PC-9 (cell line): ENCODE results near the gene HSPA1B. TPM values are rescaled to one million over a fixed set of nuclear protein-coding genes. Genes with fewer than 3 reads are reported as not detected.

ENCODE experiments used
- BruUV-seq: library from RNA; stranded (reverse); fragments of 400-500 nt; replicated peaks from 2 replicates; lab custom pipeline; 2021; lab: Mats Ljungman, UMichigan
- CTCF ChIA-PET: fragments of 300-600 bp; sonication (Branson Sonifier 250); formaldehyde crosslinking; loops from one replicate; lab custom pipeline; 2022; ENCODE audit warnings: antibody characterized with exemption; lab: Charles Lee
- POLR2A ChIA-PET: fragments of 300-600 bp; sonication (Branson Sonifier 250); formaldehyde crosslinking; loops from one replicate; lab custom pipeline; 2022; ENCODE audit warnings: antibody characterized with exemption; ENCODE audit not compliant: unreplicated experiment; lab: Charles Lee
- DNase-seq, 2 experiments: peaks; one replicate each; pipeline versions ENCODE4 v3.0.0 to v3.0.0-alpha.2; 2015 to 2022; ENCODE audit warnings: mixed read lengths in 1 of 2
- H2AFZ ChIP-seq: fragments of 200-600 bp; sonication (generic); 2 replicates; pipeline ENCODE4 v1.8.1; 2017; ENCODE audit warnings: antibody characterized with exemption
- H3F3A ChIP-seq: fragments of 200-600 bp; sonication (generic); 2 replicates; pipeline ENCODE4 v1.8.1; 2017; ENCODE audit warnings: antibody characterized with exemption, mild to moderate bottlenecking, low read depth; ENCODE audit not compliant: insufficient read depth
- H3K27ac ChIP-seq: fragments of 200-600 bp; sonication (generic); 2 replicates; pipeline ENCODE4 v1.6.1; 2016; ENCODE audit warnings: mixed run types
- H3K27me3 ChIP-seq: fragments of 200-600 bp; sonication (generic); 2 replicates; pipeline ENCODE4 v1.6.1; 2016; ENCODE audit warnings: low read depth, mixed run types; ENCODE audit not compliant: insufficient read depth
- H3K36me3 ChIP-seq: fragments of 200-600 bp; sonication (generic); 2 replicates; pipeline ENCODE4 v1.6.1; 2016; ENCODE audit warnings: low read depth, mixed run types
- H3K4me1 ChIP-seq: fragments of 200-600 bp; sonication (generic); replicated peaks from 2 replicates; pipeline ENCODE4 v1.6.1; 2016; ENCODE audit warnings: mixed run types; ENCODE audit not compliant: insufficient read depth
- H3K4me2 ChIP-seq: fragments of 200-600 bp; sonication (generic); 2 replicates; pipeline ENCODE4 v1.6.1; 2017; ENCODE audit warnings: mixed run types
- H3K4me3 ChIP-seq: fragments of 200-600 bp; sonication (generic); 2 replicates; pipeline ENCODE4 v1.6.1; 2016; ENCODE audit warnings: mixed run types
- H3K79me2 ChIP-seq: fragments of 200-600 bp; sonication (generic); 2 replicates; pipeline ENCODE4 v1.6.1; 2017; ENCODE audit warnings: low read depth, mixed run types
- H3K9me2 ChIP-seq: fragments of 200-600 bp; sonication (generic); 2 replicates; pipeline ENCODE4 v1.8.1; 2017; ENCODE audit warnings: mild to moderate bottlenecking; ENCODE audit not compliant: insufficient read depth
- H3K9me3 ChIP-seq: fragments of 200-600 bp; sonication (generic); 2 replicates; pipeline ENCODE4 v1.8.1; 2016; ENCODE audit warnings: low read depth; ENCODE audit not compliant: insufficient read depth
- H4K20me1 ChIP-seq: fragments of 200-600 bp; sonication (generic); 2 replicates; pipeline ENCODE4 v1.8.1; 2017; ENCODE audit not compliant: insufficient read depth
- EZH2 ChIP-seq: fragments of 200-600 bp; sonication (generic); IDR thresholded peaks from 2 replicates; pipeline ENCODE4 v1.8.0; 2017; ENCODE audit warnings: antibody characterized with exemption, low read depth
- intact Hi-C: fragments of 100-400 bp; cut with micrococcal nuclease; formaldehyde crosslinking; loops from one replicate; pipeline ENCODE4 v1.10.0; 2022; ENCODE audit not compliant: unreplicated experiment
- total RNA-seq: library from RNA; stranded (reverse); gene quantifications from 2 replicates; pipeline ENCODE4 v1.2.3, GENCODE V29; 2021
- TF ChIP-seq, protein P1 (sequence below): fragments of 200-600 bp; sonication (generic); conservative IDR thresholded peaks from 2 replicates; pipeline ENCODE4 v1.6.1; 2017; ENCODE audit warnings: mixed run types, antibody characterized with exemption, mild to moderate bottlenecking, moderate library complexity

Gene HSPA1B
- total RNA-seq, 1 experiment from 2014 or later: 334 TPM

GRCh38 chr6:31861150-31861549 is 33.6 kb downstream of the HSPA1B start:
- no peak overlapping the region for H3K27ac ChIP-seq
- no peaks in the 10 kb centered on the region for H4K20me1 ChIP-seq
- no peaks in the 10 kb centered on the region for H3K36me3 ChIP-seq
- H3K4me3 ChIP-seq: no peak overlapping the region
- H3K27me3 ChIP-seq: no peaks in the 10 kb centered on the region
- H3F3A ChIP-seq: peaks cover 22% of the 10 kb centered on the region
- ChIA-PET POLR2A (no interaction called here), CTCF (no interaction called here)
- no peaks in the 10 kb centered on the region for H3K79me2 ChIP-seq
- H3K9me2 ChIP-seq: no peaks in the 10 kb centered on the region
- intact Hi-C loops: no loop called here
- H3K9me3 ChIP-seq: no peaks in the 10 kb centered on the region
- BruUV-seq: no TSS peak
- peaks cover 23% of the 10 kb centered on the region for H3K4me1 ChIP-seq
- TF ChIP-seq, protein P1, sequence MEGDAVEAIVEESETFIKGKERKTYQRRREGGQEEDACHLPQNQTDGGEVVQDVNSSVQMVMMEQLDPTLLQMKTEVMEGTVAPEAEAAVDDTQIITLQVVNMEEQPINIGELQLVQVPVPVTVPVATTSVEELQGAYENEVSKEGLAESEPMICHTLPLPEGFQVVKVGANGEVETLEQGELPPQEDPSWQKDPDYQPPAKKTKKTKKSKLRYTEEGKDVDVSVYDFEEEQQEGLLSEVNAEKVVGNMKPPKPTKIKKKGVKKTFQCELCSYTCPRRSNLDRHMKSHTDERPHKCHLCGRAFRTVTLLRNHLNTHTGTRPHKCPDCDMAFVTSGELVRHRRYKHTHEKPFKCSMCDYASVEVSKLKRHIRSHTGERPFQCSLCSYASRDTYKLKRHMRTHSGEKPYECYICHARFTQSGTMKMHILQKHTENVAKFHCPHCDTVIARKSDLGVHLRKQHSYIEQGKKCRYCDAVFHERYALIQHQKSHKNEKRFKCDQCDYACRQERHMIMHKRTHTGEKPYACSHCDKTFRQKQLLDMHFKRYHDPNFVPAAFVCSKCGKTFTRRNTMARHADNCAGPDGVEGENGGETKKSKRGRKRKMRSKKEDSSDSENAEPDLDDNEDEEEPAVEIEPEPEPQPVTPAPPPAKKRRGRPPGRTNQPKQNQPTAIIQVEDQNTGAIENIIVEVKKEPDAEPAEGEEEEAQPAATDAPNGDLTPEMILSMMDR: no peak
- TF ChIP-seq EZH2: no peak
- no peak overlapping the region for H3K4me2 ChIP-seq
- no peak overlapping the region for H2AFZ ChIP-seq
- no peak for DNase-seq

- BruUV-seq: TSS peak; percentile 50
- H3K4me1 ChIP-seq: peaks cover 23% of the 10 kb centered on the region
- no peaks in the 10 kb centered on the region for H3K36me3 ChIP-seq
- intact Hi-C loops: loop anchor here (1.0 to 2.0 kb wide), 2 partner anchors 27 to 69 kb away; no protein-coding TSS in a partner anchor
- H3F3A ChIP-seq: peaks cover 22% of the 10 kb centered on the region
- H3K79me2 ChIP-seq: no peaks in the 10 kb centered on the region
- no peak for DNase-seq
- ChIA-PET CTCF (no interaction called here), POLR2A (interaction anchor here (0.6 to 1.1 kb wide), 2 partner anchors 10 to 47 kb away, joined by 5 to 6 read pairs; partner anchors contain the start of genes HSPA1A and HSPA1L)
- H2AFZ ChIP-seq: peak overlapping the region; percentile 78
- H3K4me3 ChIP-seq: peak overlapping the region; percentile 65
- no peaks in the 10 kb centered on the region for H3K9me3 ChIP-seq
- H3K27ac ChIP-seq: no peak overlapping the region
- peak overlapping the region; percentile 96 for H3K4me2 ChIP-seq
- H3K9me2 ChIP-seq: no peaks in the 10 kb centered on the region
- H3K27me3 ChIP-seq: no peaks in the 10 kb centered on the region
- no peaks in the 10 kb centered on the region for H4K20me1 ChIP-seq
- TF ChIP-seq, protein P1: no peak
- TF ChIP-seq EZH2: no peak
Measured at GRCh38 chr6:31861919-31862343, 34.4 kb downstream of the HSPA1B start.

DNA sequence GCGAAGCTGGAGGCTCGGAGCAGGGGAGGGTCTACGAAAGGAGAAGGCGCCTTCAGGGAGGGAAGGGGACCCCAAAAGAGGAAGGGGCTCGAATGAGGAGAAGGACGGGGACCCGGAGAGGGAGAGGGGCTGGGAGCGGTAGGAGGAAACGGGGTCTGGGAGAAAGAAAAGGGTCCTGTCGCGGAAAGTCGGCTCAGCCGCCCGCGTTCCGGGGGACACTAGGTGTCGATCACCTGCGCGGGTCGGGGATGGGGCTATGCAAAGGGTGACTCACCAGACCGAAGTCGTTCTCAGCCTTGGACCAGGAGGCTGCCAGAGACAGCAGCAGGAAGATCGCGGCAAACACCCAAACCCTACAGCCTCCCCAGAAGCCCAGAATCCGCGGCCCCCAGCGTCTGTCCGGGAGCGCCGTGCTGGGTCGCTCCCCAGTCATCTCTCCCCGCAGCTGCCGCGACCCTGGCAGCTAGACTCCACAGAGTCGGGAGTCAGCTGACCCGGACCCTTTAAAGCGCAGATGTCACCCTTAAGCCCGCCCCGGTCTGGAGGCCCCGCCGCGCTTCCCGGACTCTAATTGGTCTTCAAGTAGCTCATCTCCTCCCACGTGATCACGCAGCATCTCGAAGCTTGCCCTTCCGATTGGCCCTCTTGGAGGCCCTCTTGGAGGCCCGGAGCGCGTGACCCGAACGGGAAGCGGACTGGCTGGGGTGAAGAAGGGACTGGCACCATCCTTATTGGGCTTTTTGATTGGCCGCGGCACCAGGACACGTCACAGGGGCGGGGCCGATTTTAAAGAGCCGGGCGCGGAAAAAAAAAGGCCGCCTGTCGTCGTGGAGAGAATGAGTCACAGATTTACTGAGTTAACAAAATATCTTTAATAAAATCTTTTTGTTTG is 35.1 kb downstream of the HSPA1B start, which contains the start of gene NEU1:
NEU1 (minus strand) TSS at position 478 of the 892 bp plus-strand sequence; CDS start at position 433, 45 bp downstream.
- POLR2A ChIA-PET: interaction anchor here (0.5 to 1.1 kb wide), 14 partner anchors 10 to 323 kb away, joined by 3 to 16 read pairs (median 4); partner anchors contain the start of genes GPANK1, HSPA1A, HSPA1B and HSPA1L
- Histone ChIP-seq H3K9me3 (no peaks in the 10 kb centered on the region), H3K27me3 (no peaks in the 10 kb centered on the region), H4K20me1 (no peaks in the 10 kb centered on the region), H3K4me1 (peaks cover 23% of the 10 kb centered on the region), H2AFZ (peak within 1 kb of the TSS; percentile 78), H3F3A (peaks cover 22% of the 10 kb centered on the region), H3K4me2 (peak within 1 kb of the TSS; percentile 96), H3K36me3 (no peaks in the 10 kb centered on the region), H3K79me2 (no peaks in the 10 kb centered on the region), H3K27ac (peak within 1 kb of the TSS; percentile 70), H3K4me3 (peak within 1 kb of the TSS; percentile 65), H3K9me2 (no peaks in the 10 kb centered on the region)
- intact Hi-C loops: loop anchor here (1.0 to 2.0 kb wide), 2 partner anchors 27 to 70 kb away; no protein-coding TSS in a partner anchor
- CTCF ChIA-PET: interaction anchor here (0.5 to 0.8 kb wide), 5 partner anchors 30 to 96 kb away, joined by 3 to 6 read pairs (median 4); partner anchors contain the start of genes NELFE and SKIC2
- DNase-seq: peak; percentile 99 to 100
- no TSS peak for BruUV-seq
- TF ChIP-seq, protein P1: no peak
- no peak for TF ChIP-seq EZH2
